HCT116 (cell line): ENCODE measurements around the gene GFOD1. TPM values are rescaled to one million over a fixed set of nuclear protein-coding genes. Genes with fewer than 3 reads are reported as not detected.
A peak's percentile ranks its signal among the peaks of the same experiment; 100 is the strongest.

ENCODE experiments used
- ATAC-seq: fragments of 200-7000 bp; cut with Tn5 transposase; 2 replicates; pipeline ENCODE4 v1.9.1; 2020; ENCODE audit warnings: mild to moderate bottlenecking, moderate library complexity
- BruUV-seq: library from RNA; stranded (reverse); fragments of 400-500 nt; replicated peaks from 2 replicates; lab custom pipeline; 2021; lab: Mats Ljungman, UMichigan
- CTCF ChIA-PET: fragments of 300-600 bp; sonication (Branson Sonifier 250); formaldehyde crosslinking; loops from one replicate; lab custom pipeline; 2021; ENCODE audit warnings: antibody characterized with exemption; lab: Charles Lee
- POLR2A ChIA-PET: fragments of 300-600, 350-600 bp; sonication (Branson Sonifier 250); formaldehyde crosslinking; loops from one replicate; lab custom pipeline; 2021; ENCODE audit warnings: antibody characterized with exemption; lab: Charles Lee
- RAD21 ChIA-PET, 2 experiments: fragments of 300-600 bp; sonication (Branson Sonifier 250); formaldehyde crosslinking; loops; one replicate each; lab custom pipeline; 2023; ENCODE audit warnings: low total read pairs in 2 of 2; ENCODE audit not compliant: uncharacterized antibody in 2 of 2, unreplicated experiment in 2 of 2, low non-redundant PET in 1 of 2; lab: Charles Lee
- DNase-seq: peaks from one replicate; pipeline ENCODE4 v3.0.0-alpha.2; 2010; ENCODE audit warnings: low read depth, low spot score
- H2AFZ ChIP-seq: fragments of 200-600 bp; shearing (Covaris generic), sonication (generic); 2 replicates; pipeline ENCODE4 v1.6.1; 2017; ENCODE audit warnings: low read depth, mixed run types, mixed read lengths, antibody characterized with exemption, low read length; ENCODE audit not compliant: poor library complexity, severe bottlenecking
- H3K27ac ChIP-seq: 2 replicates; pipeline ENCODE4 v1.5.1; 2012; ENCODE audit warnings: low read depth, low read length
- H3K27me3 ChIP-seq: fragments of 200-600 bp; sonication (generic); 2 replicates; pipeline ENCODE4 v1.6.1; 2016; ENCODE audit warnings: mixed run types, low read length, mixed read lengths; ENCODE audit not compliant: insufficient read depth
- H3K36me3 ChIP-seq, 2 experiments: fragments of 200-500 bp in 1 of 2; fragments of 200-600 bp in 1 of 2; sonication (Bioruptor generic) in 1 of 2; sonication (generic) in 1 of 2; 2 replicates each; pipeline versions ENCODE4 v1.5.1 to v1.6.1; 2014 to 2016; ENCODE audit warnings: low read length in 2 of 2, inconsistent platforms in 1 of 2, mixed read lengths in 1 of 2, mixed run types in 1 of 2; ENCODE audit not compliant: insufficient read depth in 2 of 2, control insufficient read depth in 1 of 2
- H3K4me1 ChIP-seq, 2 experiments: fragments of 200-600 bp in 1 of 2; sonication (generic) in 1 of 2; 2 replicates each; pipeline versions ENCODE4 v1.5.1 to v1.6.1; 2012 to 2017; ENCODE audit warnings: low read length in 2 of 2, inconsistent platforms in 1 of 2, mild to moderate bottlenecking in 1 of 2, mixed read lengths in 1 of 2, mixed run types in 1 of 2, moderate library complexity in 1 of 2; ENCODE audit not compliant: insufficient read depth in 2 of 2, control insufficient read depth in 1 of 2
- H3K4me2 ChIP-seq: fragments of 200-600 bp; sonication (generic); 2 replicates; pipeline ENCODE4 v1.6.1; 2017; ENCODE audit warnings: mixed run types, low read length, mixed read lengths
- H3K4me3 ChIP-seq, 2 experiments: fragments of 200-600 bp in 1 of 2; sonication (generic) in 1 of 2; replicated peaks in 1 of 2; 2 replicates each; pipeline ENCODE4 v1.5.1; 2011 to 2016; ENCODE audit warnings: low read length in 2 of 2, control low read depth in 1 of 2, low read depth in 1 of 2, mild to moderate bottlenecking in 1 of 2, mixed read lengths in 1 of 2, mixed run types in 1 of 2
- H3K79me2 ChIP-seq: fragments of 200-600 bp; sonication (generic); 2 replicates; pipeline ENCODE4 v1.6.1; 2017; ENCODE audit warnings: mild to moderate bottlenecking, mixed run types, low read length, moderate library complexity, mixed read lengths; ENCODE audit not compliant: insufficient read depth
- H3K9ac ChIP-seq: fragments of 200-600 bp; sonication (generic); 2 replicates; pipeline ENCODE4 v1.6.1; 2016; ENCODE audit warnings: low read length, mixed read lengths
- H3K9me2 ChIP-seq: fragments of 200-600 bp; sonication (generic), shearing (Covaris generic); 2 replicates; pipeline ENCODE4 v1.6.1; 2017; ENCODE audit warnings: mixed run types, mild to moderate bottlenecking, moderate library complexity; ENCODE audit not compliant: insufficient read depth
- H3K9me3 ChIP-seq, 2 experiments: fragments of 200-500 bp in 1 of 2; fragments of 200-600 bp in 1 of 2; sonication (Bioruptor generic) in 1 of 2; sonication (generic) in 1 of 2; 2 replicates each; pipeline ENCODE4 v1.6.1; 2014 to 2017; ENCODE audit warnings: low read length in 2 of 2, mixed read lengths in 2 of 2, inconsistent platforms in 1 of 2, low read depth in 1 of 2, mild to moderate bottlenecking in 1 of 2, mixed run types in 1 of 2, moderate library complexity in 1 of 2; ENCODE audit not compliant: control insufficient read depth in 1 of 2, insufficient read depth in 1 of 2
- H4K20me1 ChIP-seq: fragments of 200-600 bp; sonication (generic), shearing (Covaris generic); 2 replicates; pipeline ENCODE4 v1.6.1; 2017; ENCODE audit warnings: mixed run types, mild to moderate bottlenecking, moderate library complexity; ENCODE audit not compliant: insufficient read depth
- ATF3 ChIP-seq: IDR thresholded peaks from 2 replicates; pipeline ENCODE4 v1.6.1; 2012
- CEBPB ChIP-seq: IDR thresholded peaks from 2 replicates; pipeline ENCODE4 v1.6.1; 2012; ENCODE audit warnings: low read depth
- CTCF ChIP-seq, 3 experiments: fragments of 200-600 bp in 1 of 3; sonication (generic) in 1 of 3; IDR thresholded peaks in 2 of 3; conservative IDR thresholded peaks in 1 of 3; 2 replicates each; pipeline ENCODE4 v1.5.1; 2012 to 2017; ENCODE audit warnings: low read depth in 2 of 3, low read length in 2 of 3, antibody characterized with exemption in 1 of 3, borderline replicate concordance in 1 of 3, control low read depth in 1 of 3, mild to moderate bottlenecking in 1 of 3, mixed read lengths in 1 of 3, mixed run types in 1 of 3, moderate library complexity in 1 of 3; ENCODE audit not compliant: insufficient read depth in 1 of 3
- ELF1 ChIP-seq: IDR thresholded peaks from 2 replicates; pipeline ENCODE4 v1.6.1; 2012; ENCODE audit warnings: low read depth, borderline replicate concordance
- EZH2phosphoT487 ChIP-seq: fragments of 200-600 bp; IDR thresholded peaks from 2 replicates; pipeline ENCODE4 v1.6.1; 2018; ENCODE audit warnings: antibody characterized with exemption, borderline replicate concordance
- FOSL1 ChIP-seq: IDR thresholded peaks from 2 replicates; pipeline ENCODE4 v1.6.1; 2012; ENCODE audit warnings: low read depth
- JUND ChIP-seq: IDR thresholded peaks from 2 replicates; pipeline ENCODE4 v1.6.1; 2012
- MAX ChIP-seq: IDR thresholded peaks from 2 replicates; pipeline ENCODE4 v1.6.1; 2012
- POLR2A ChIP-seq: IDR thresholded peaks from 2 replicates; pipeline ENCODE4 v1.7.0; 2011; ENCODE audit warnings: borderline replicate concordance; ENCODE audit not compliant: insufficient read depth, insufficient read length; ENCODE audit errors: extremely low read depth
- RAD21 ChIP-seq: IDR thresholded peaks from 2 replicates; pipeline ENCODE4 v1.6.1; 2012; ENCODE audit warnings: low read depth, mild to moderate bottlenecking
- SP1 ChIP-seq: IDR thresholded peaks from 2 replicates; pipeline ENCODE4 v1.6.1; 2012; ENCODE audit warnings: low read depth
- SRF ChIP-seq: IDR thresholded peaks from 2 replicates; pipeline ENCODE4 v1.6.1; 2012; ENCODE audit warnings: low read depth
- TCF7L2 ChIP-seq: IDR thresholded peaks from 2 replicates; pipeline ENCODE4 v1.7.0; 2011; ENCODE audit warnings: borderline replicate concordance, inconsistent platforms; ENCODE audit not compliant: insufficient read depth, insufficient read length; ENCODE audit errors: extremely low read depth
- ZFX ChIP-seq: fragments of 450-650 bp; IDR thresholded peaks from 2 replicates; pipeline ENCODE4 v1.6.1; 2017
- ZNF274 ChIP-seq: fragments of 200-500 bp; sonication (Bioruptor generic); IDR thresholded peaks from 2 replicates; pipeline ENCODE4 v1.6.1; 2014; ENCODE audit warnings: mild to moderate bottlenecking, low read depth, low read length, inconsistent platforms
- intact Hi-C: fragments of 100-400 bp; cut with micrococcal nuclease; formaldehyde crosslinking; loops from 2 replicates; pipeline ENCODE4 v1.10.0; 2022
- total RNA-seq: library from RNA; stranded (reverse); gene quantifications from one replicate; pipeline ENCODE4 v1.2.1, GENCODE V29; 2021; ENCODE audit not compliant: unreplicated experiment
- TF ChIP-seq, protein P1 (sequence below): IDR thresholded peaks from 2 replicates; pipeline ENCODE4 v1.6.1; 2012; ENCODE audit warnings: low read depth

Gene GFOD1
- total RNA-seq, 1 experiment from 2014 or later: 3.8 TPM

DNA sequence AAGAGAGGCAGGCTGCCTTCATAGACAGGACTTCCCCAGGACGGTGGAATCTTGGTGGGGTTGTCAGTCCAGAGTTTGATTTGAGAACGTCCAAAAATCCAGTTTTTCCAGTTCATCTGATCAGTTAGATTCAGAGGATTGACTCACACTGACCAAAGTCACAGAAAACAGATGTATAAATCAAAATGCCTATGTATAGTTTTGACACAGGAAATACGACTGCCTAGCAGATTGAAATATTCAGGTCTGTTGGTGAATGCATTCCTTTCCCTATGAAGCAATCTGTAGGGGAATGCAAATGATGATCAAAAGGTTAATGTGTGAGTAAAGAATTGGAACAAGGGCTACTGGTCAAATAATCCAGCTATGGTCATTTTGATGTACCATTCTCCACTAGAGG is 29.7 kb upstream of the GFOD1 start:
- H3K4me3 ChIP-seq: no peak overlapping the region
- H3K9me2 ChIP-seq: 0 out of 2 replicates have a peak, but pooled peaks cover 2% of the 10 kb centered on the region
- BruUV-seq: no TSS peak
- H3K27ac ChIP-seq: no peak overlapping the region
- peaks cover 0 to 7% of the 10 kb centered on the region in 2 experiments; a peak in 1 of 4 replicates for H3K4me1 ChIP-seq
- no peaks in the 10 kb centered on the region for H3K36me3 ChIP-seq
- POLR2A ChIA-PET: no interaction called here
- no peak overlapping the region for H3K9ac ChIP-seq
- DNase-seq (no peak), ATAC-seq (no peak)
- H3K27me3 ChIP-seq: no peaks in the 10 kb centered on the region
- intact Hi-C loops: no loop called here
- no peaks in the 10 kb centered on the region for H3K79me2 ChIP-seq
- peak overlapping the region; percentile 35 for H2AFZ ChIP-seq
- peak overlapping the region; percentile 8 for H3K4me2 ChIP-seq
- no peak for TF ChIP-seq ATF3
- TF ChIP-seq CEBPB: 0 out of 2 replicates have a peak, but pooled peaks have one; percentile 23
- TF ChIP-seq, protein P1, sequence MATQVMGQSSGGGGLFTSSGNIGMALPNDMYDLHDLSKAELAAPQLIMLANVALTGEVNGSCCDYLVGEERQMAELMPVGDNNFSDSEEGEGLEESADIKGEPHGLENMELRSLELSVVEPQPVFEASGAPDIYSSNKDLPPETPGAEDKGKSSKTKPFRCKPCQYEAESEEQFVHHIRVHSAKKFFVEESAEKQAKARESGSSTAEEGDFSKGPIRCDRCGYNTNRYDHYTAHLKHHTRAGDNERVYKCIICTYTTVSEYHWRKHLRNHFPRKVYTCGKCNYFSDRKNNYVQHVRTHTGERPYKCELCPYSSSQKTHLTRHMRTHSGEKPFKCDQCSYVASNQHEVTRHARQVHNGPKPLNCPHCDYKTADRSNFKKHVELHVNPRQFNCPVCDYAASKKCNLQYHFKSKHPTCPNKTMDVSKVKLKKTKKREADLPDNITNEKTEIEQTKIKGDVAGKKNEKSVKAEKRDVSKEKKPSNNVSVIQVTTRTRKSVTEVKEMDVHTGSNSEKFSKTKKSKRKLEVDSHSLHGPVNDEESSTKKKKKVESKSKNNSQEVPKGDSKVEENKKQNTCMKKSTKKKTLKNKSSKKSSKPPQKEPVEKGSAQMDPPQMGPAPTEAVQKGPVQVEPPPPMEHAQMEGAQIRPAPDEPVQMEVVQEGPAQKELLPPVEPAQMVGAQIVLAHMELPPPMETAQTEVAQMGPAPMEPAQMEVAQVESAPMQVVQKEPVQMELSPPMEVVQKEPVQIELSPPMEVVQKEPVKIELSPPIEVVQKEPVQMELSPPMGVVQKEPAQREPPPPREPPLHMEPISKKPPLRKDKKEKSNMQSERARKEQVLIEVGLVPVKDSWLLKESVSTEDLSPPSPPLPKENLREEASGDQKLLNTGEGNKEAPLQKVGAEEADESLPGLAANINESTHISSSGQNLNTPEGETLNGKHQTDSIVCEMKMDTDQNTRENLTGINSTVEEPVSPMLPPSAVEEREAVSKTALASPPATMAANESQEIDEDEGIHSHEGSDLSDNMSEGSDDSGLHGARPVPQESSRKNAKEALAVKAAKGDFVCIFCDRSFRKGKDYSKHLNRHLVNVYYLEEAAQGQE: no peak
- H3K9me3 ChIP-seq: no peaks in the 10 kb centered on the region
- H4K20me1 ChIP-seq: no peaks in the 10 kb centered on the region
- CTCF ChIA-PET: no interaction called here
- RAD21 ChIA-PET: no interaction called here

DNA sequence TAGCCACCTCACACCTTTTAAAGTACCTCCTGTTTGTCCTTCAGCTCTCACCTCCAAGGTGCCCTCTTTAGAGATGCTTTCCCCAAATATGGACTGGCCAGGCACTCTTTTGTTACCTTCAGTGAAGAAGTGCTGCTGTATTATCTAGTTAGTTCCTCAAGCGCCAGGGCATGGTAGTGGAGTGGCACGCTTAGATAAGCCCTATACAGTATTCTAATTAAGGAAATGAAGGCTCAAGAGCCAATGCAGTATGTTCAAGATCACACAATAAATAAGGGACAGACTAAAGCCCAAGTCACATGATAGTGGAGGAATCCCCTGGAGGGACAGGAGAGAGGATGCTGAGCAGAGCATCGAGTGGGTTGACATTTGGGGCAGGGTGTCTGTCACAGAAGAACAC is 28.5 kb upstream of the GFOD1 start:
- no peaks in the 10 kb centered on the region for H3K79me2 ChIP-seq
- TF ChIP-seq ZNF274: no peak
- no peak for TF ChIP-seq POLR2A
- no peak for TF ChIP-seq SP1
- no peak for TF ChIP-seq ELF1
- no peak for TF ChIP-seq RAD21
- TF ChIP-seq EZH2phosphoT487: no peak
- TF ChIP-seq ATF3: no peak
- no peak for TF ChIP-seq ZFX
- TF ChIP-seq CEBPB: no peak
- TF ChIP-seq FOSL1: no peak
- no peak for TF ChIP-seq CTCF (IDR thresholded peaks at IDR 0.05 in 2 of 3, conservative IDR thresholded peaks at IDR 0.05 in 1 of 3; ENCODE audit: borderline replicate concordance in 1 of 3, insufficient read depth in 1 of 3, low read depth in 2 of 3, low read length in 2 of 3)
- TF ChIP-seq JUND: no peak
- TF ChIP-seq TCF7L2: no peak
- TF ChIP-seq MAX: no peak
- TF ChIP-seq SRF: no peak

More for the DNA sequence above, 28.5 kb upstream of the GFOD1 start:
- intact Hi-C loops: no loop called here
- Histone ChIP-seq H2AFZ (no peak overlapping the region), H3K36me3 (no peaks in the 10 kb centered on the region), H3K9me3 (no peaks in the 10 kb centered on the region), H4K20me1 (no peaks in the 10 kb centered on the region), H3K9ac (no peak overlapping the region), H3K4me2 (no peak overlapping the region), H3K4me3 (no peak overlapping the region), H3K27ac (no peak overlapping the region), H3K27me3 (no peaks in the 10 kb centered on the region), H3K9me2 (0 out of 2 replicates have a peak, but pooled peaks cover 2% of the 10 kb centered on the region), H3K4me1 (peaks cover 0 to 7% of the 10 kb centered on the region in 2 experiments; a peak in 1 of 4 replicates)
- DNase-seq (no peak), ATAC-seq (no peak)
- BruUV-seq: no TSS peak
- RAD21 ChIA-PET: no interaction called here
- POLR2A ChIA-PET: no interaction called here
- CTCF ChIA-PET: no interaction called here
